OCI-LY7 (cell line): Measurements from ENCODE around the gene SFI1. TPM values are rescaled to one million over a fixed set of nuclear protein-coding genes. Genes with fewer than 3 reads are reported as not detected.
A peak's percentile ranks its signal among the peaks of the same experiment; 100 is the strongest.

Experiments used
- BruUV-seq: library from RNA; stranded (reverse); fragments of 400-500 nt; replicated peaks from 2 replicates; lab custom pipeline; 2021; lab: Mats Ljungman, UMichigan
- CTCF ChIA-PET: fragments of 300-600 bp; sonication (Branson Sonifier 250); formaldehyde crosslinking; loops from one replicate; lab custom pipeline; 2022; ENCODE audit warnings: antibody characterized with exemption; ENCODE audit not compliant: unreplicated experiment; lab: Charles Lee
- POLR2A ChIA-PET: fragments of 300-600 bp; sonication (Branson Sonifier 250); formaldehyde crosslinking; loops from one replicate; lab custom pipeline; 2022; ENCODE audit warnings: antibody characterized with exemption; lab: Charles Lee
- DNase-seq: peaks from one replicate; pipeline ENCODE4 v3.0.0-alpha.2; 2015; ENCODE audit warnings: low spot score
- H2AFZ ChIP-seq: fragments of 200-600 bp; sonication (generic), shearing (Covaris generic); 2 replicates; pipeline ENCODE4 v1.6.1; 2014; ENCODE audit warnings: mild to moderate bottlenecking, antibody characterized with exemption, low read length, moderate library complexity
- H3K27ac ChIP-seq: fragments of 200-600 bp; sonication (generic); 2 replicates; pipeline ENCODE4 v1.5.1; 2014; ENCODE audit warnings: mixed run types, low read depth, mild to moderate bottlenecking, moderate library complexity, low read length, inconsistent platforms; ENCODE audit not compliant: poor library complexity, severe bottlenecking
- H3K36me3 ChIP-seq: fragments of 200-600 bp; sonication (generic); 2 replicates; pipeline ENCODE4 v1.6.1; 2014; ENCODE audit warnings: mild to moderate bottlenecking, antibody characterized with exemption, low read length, moderate library complexity, mixed read lengths; ENCODE audit not compliant: insufficient read depth
- H3K4me1 ChIP-seq: fragments of 200-600 bp; sonication (generic); 2 replicates; pipeline ENCODE4 v1.5.1; 2014; ENCODE audit warnings: mild to moderate bottlenecking, low read length; ENCODE audit not compliant: insufficient read depth, poor library complexity, severe bottlenecking
- H3K4me2 ChIP-seq: fragments of 200-600 bp; sonication (generic); 2 replicates; pipeline ENCODE4 v1.6.1; 2014; ENCODE audit warnings: mild to moderate bottlenecking, low read length
- H3K4me3 ChIP-seq: fragments of 200-600 bp; sonication (generic); 2 replicates; pipeline ENCODE4 v1.5.1; 2014; ENCODE audit warnings: mild to moderate bottlenecking, low read depth, low read length; ENCODE audit not compliant: poor library complexity, severe bottlenecking
- H3K79me2 ChIP-seq: fragments of 200-600 bp; sonication (generic); 2 replicates; pipeline ENCODE4 v1.6.1; 2016; ENCODE audit warnings: low read depth, mild to moderate bottlenecking, low read length, moderate library complexity, mixed read lengths; ENCODE audit not compliant: insufficient read depth
- H3K9me2 ChIP-seq: fragments of 200-600 bp; sonication (generic); 2 replicates; pipeline ENCODE4 v1.6.1; 2016; ENCODE audit warnings: mild to moderate bottlenecking, low read length, mixed read lengths; ENCODE audit not compliant: insufficient read depth
- H3K9me3 ChIP-seq: fragments of 200-600 bp; sonication (generic); 2 replicates; pipeline ENCODE4 v1.6.1; 2014; ENCODE audit warnings: mild to moderate bottlenecking, mixed run types, low read length, mixed read lengths
- H4K20me1 ChIP-seq: fragments of 200-600 bp; sonication (generic); 2 replicates; pipeline ENCODE4 v1.6.1; 2014; ENCODE audit warnings: mild to moderate bottlenecking, antibody characterized with exemption, low read length, moderate library complexity, mixed read lengths; ENCODE audit not compliant: insufficient read depth
- CTCF ChIP-seq: fragments of 200-600 bp; sonication (generic); conservative IDR thresholded peaks from 2 replicates; pipeline ENCODE4 v1.5.1; 2014; ENCODE audit warnings: mild to moderate bottlenecking, antibody characterized with exemption, low read length, moderate library complexity, mixed read lengths
- EZH2phosphoT487 ChIP-seq: fragments of 200-600 bp; sonication (generic); IDR thresholded peaks from 2 replicates; pipeline ENCODE4 v1.6.1; 2018; ENCODE audit warnings: low read depth, borderline replicate concordance, mild to moderate bottlenecking, mixed run types, antibody characterized with exemption, low read length, moderate library complexity, mixed read lengths
- intact Hi-C: fragments of 100-400 bp; cut with micrococcal nuclease; formaldehyde crosslinking; loops from one replicate; pipeline ENCODE4 v1.10.0; 2022; ENCODE audit not compliant: unreplicated experiment
- total RNA-seq, 2 experiments: library from RNA; depleted of rRNA in 1 of 2; stranded (reverse); fragments of >200 nt in 1 of 2; shearing (Covaris generic) in 1 of 2; gene quantifications; 2 replicates each; pipeline ENCODE4 v1.2.3, GENCODE V29; 2014 to 2022

SFI1 gene
- total RNA-seq, 2 experiments from 2014 or later, result 72.6 to 132 TPM

GRCh38 chr22:31652088-31652487 lies 155.8 kb downstream of the SFI1 start:
- intact Hi-C loops, result no loop called here
- Histone ChIP-seq H3K9me3 (no peaks in the 10 kb centered on the region), H4K20me1 (peaks cover 6% of the 10 kb centered on the region; the same call in 1 of the 2 replicates), H3K9me2 (no peaks in the 10 kb centered on the region), H3K4me3 (no peak overlapping the region), H2AFZ (no peak overlapping the region), H3K27ac (no peak overlapping the region), H3K79me2 (peaks cover 45% of the 10 kb centered on the region; the same call in 1 of the 2 replicates), H3K4me1 (peaks cover 38% of the 10 kb centered on the region), H3K36me3 (peaks cover 30% of the 10 kb centered on the region), H3K4me2 (no peak overlapping the region)
- ChIA-PET CTCF (no interaction called here), POLR2A (no interaction called here)
- no peak for TF ChIP-seq CTCF
- TF ChIP-seq EZH2phosphoT487, result no peak
- DNase-seq, result no peak
- no TSS peak for BruUV-seq

GRCh38 chr22:31652911-31653684 lies 156.8 kb downstream of the SFI1 start:
- no peak overlapping the region for H2AFZ ChIP-seq
- ChIA-PET POLR2A (interaction anchor here (0.7 to 1.4 kb wide), 6 partner anchors 10 to 440 kb away, joined by 3 to 5 read pairs (median 4); partner anchors contain the start of genes PISD and PRR14L), CTCF (no interaction called here)
- H3K4me1 ChIP-seq, result peaks cover 38% of the 10 kb centered on the region
- no peak overlapping the region for H3K4me3 ChIP-seq
- H3K79me2 ChIP-seq, result peaks cover 48% of the 10 kb centered on the region
- no peak for DNase-seq
- intact Hi-C loops, result no loop called here
- no peak overlapping the region for H3K27ac ChIP-seq
- no peak for TF ChIP-seq EZH2phosphoT487
- no peak for TF ChIP-seq CTCF
- H3K9me3 ChIP-seq, result no peaks in the 10 kb centered on the region
- BruUV-seq, result no TSS peak
- peaks cover 20% of the 10 kb centered on the region for H3K36me3 ChIP-seq
- peak overlapping the region; percentile 9; the same call in 1 of the 2 replicates for H3K4me2 ChIP-seq
- peaks cover 6% of the 10 kb centered on the region; the same call in 1 of the 2 replicates for H4K20me1 ChIP-seq
- H3K9me2 ChIP-seq, result no peaks in the 10 kb centered on the region

GRCh38 chr22:31653944-31654343 lies 157.6 kb downstream of the SFI1 start:
- peak overlapping the region; percentile 31 for H3K4me2 ChIP-seq
- H3K9me3 ChIP-seq, result no peaks in the 10 kb centered on the region
- no peak for TF ChIP-seq CTCF
- TF ChIP-seq EZH2phosphoT487, result no peak
- no TSS peak for BruUV-seq
- H4K20me1 ChIP-seq, result peaks cover 6% of the 10 kb centered on the region; the same call in 1 of the 2 replicates
- no peak overlapping the region for H2AFZ ChIP-seq
- POLR2A ChIA-PET, result interaction anchor here (0.7 to 1.4 kb wide), 5 partner anchors 9 to 441 kb away, joined by 3 to 5 read pairs (median 3); partner anchors contain the start of genes PISD and PRR14L
- H3K36me3 ChIP-seq, result peaks cover 18% of the 10 kb centered on the region
- DNase-seq, result no peak
- peaks cover 54% of the 10 kb centered on the region for H3K79me2 ChIP-seq
- intact Hi-C loops, result no loop called here
- peaks cover 38% of the 10 kb centered on the region for H3K4me1 ChIP-seq
- CTCF ChIA-PET, result no interaction called here
- no peaks in the 10 kb centered on the region for H3K9me2 ChIP-seq
- no peak overlapping the region for H3K4me3 ChIP-seq
- no peak overlapping the region for H3K27ac ChIP-seq
